A549 (cell line): ENCODE results near the gene KCNIP4. TPM values are rescaled to one million over a fixed set of nuclear protein-coding genes. Genes with fewer than 3 reads are reported as not detected.

Experiments
- ATAC-seq, 2 experiments: fragments of 200-7000 bp in 1 of 2; fragments of >200 bp in 1 of 2; cut with Nextera tagmentation in 1 of 2; cut with Tn5 transposase in 1 of 2; 3 replicates each; pipeline versions ENCODE4 v1.8.0 to v1.9.1; 2018 to 2020; ENCODE audit warnings: mild to moderate bottlenecking in 1 of 2, moderate library complexity in 1 of 2
- CTCF ChIA-PET: fragments of 300-600 bp; sonication (Branson Sonifier 250); formaldehyde crosslinking; extraction: SDS; loops from one replicate; lab custom pipeline; 2021; ENCODE audit warnings: antibody characterized with exemption, inconsistent platforms; lab: Yijun Ruan, JAX
- POLR2A ChIA-PET: fragments of 350-600 bp; formaldehyde crosslinking; extraction: SDS; loops from one replicate; lab custom pipeline; 2021; ENCODE audit warnings: antibody characterized with exemption, inconsistent platforms; lab: Yijun Ruan, JAX
- DNase-seq, 2 experiments: peaks; one replicate each; pipeline versions ENCODE4 v3.0.0 to v3.0.0-alpha.2; 2011 to 2016; ENCODE audit warnings: low read depth in 1 of 2, low spot score in 1 of 2
- FAIRE-seq: peaks from 2 replicates; lab custom pipeline; 2011; peaks lifted over from hg19 to GRCh38; lab: Jason Lieb, UNC
- H3K27ac ChIP-seq, 2 experiments: fragments of >200 bp; sonication (Bioruptor Twin); formaldehyde crosslinking; 3 replicates each; pipeline ENCODE4 v1.5.1; 2016 to 2017
- H3K4me1 ChIP-seq: fragments of >200 bp; sonication (Bioruptor Twin); formaldehyde crosslinking; 3 replicates; pipeline ENCODE4 v1.6.1; 2016
- H3K4me2 ChIP-seq: fragments of >200 bp; sonication (Bioruptor Twin); formaldehyde crosslinking; 3 replicates; pipeline ENCODE4 v1.6.1; 2016
- H3K4me3 ChIP-seq: fragments of >200 bp; sonication (Bioruptor Twin); formaldehyde crosslinking; 3 replicates; pipeline ENCODE4 v1.5.1; 2016
- H3K9me3 ChIP-seq: fragments of >200 bp; sonication (Bioruptor Twin); formaldehyde crosslinking; 3 replicates; pipeline ENCODE4 v1.6.1; 2016
- BHLHE40 ChIP-seq: IDR thresholded peaks from 2 replicates; pipeline ENCODE4 v1.6.1; 2012; ENCODE audit warnings: low read depth, low read length, inconsistent platforms
- EHMT2 ChIP-seq: fragments of 200-600 bp; sonication (generic); IDR thresholded peaks from 2 replicates; pipeline ENCODE4 v1.6.1; 2016; ENCODE audit warnings: antibody characterized with exemption, low read depth, mild to moderate bottlenecking, moderate library complexity
- ESRRA ChIP-seq: fragments of 150-350 bp; IDR thresholded peaks from 2 replicates; pipeline ENCODE4 v1.6.1; 2014; ENCODE audit warnings: mild to moderate bottlenecking, low read length, borderline replicate concordance
- FOXS1 ChIP-seq: fragments of 250-450 bp; sonication (Bioruptor Pico); IDR thresholded peaks from 2 replicates; pipeline ENCODE4 v1.5.0; 2020; ENCODE audit warnings: mild to moderate bottlenecking, moderate library complexity
- HDAC2 ChIP-seq: fragments of 200-600 bp; sonication (generic); IDR thresholded peaks from 2 replicates; pipeline ENCODE4 v1.6.1; 2016
- HES2 ChIP-seq: fragments of >200 bp; sonication (Bioruptor Twin); formaldehyde crosslinking; IDR thresholded peaks from 2 replicates; pipeline ENCODE4 v1.6.1; 2016
- KDM5A ChIP-seq: fragments of 200-600 bp; sonication (generic); IDR thresholded peaks from 2 replicates; pipeline ENCODE4 v1.6.1; 2016; ENCODE audit warnings: antibody characterized with exemption, mild to moderate bottlenecking
- MAZ ChIP-seq: fragments of 150-350 bp; IDR thresholded peaks from 2 replicates; pipeline ENCODE4 v1.6.1; 2014; ENCODE audit warnings: antibody characterized with exemption, low read depth, low read length, borderline replicate concordance
- MYC ChIP-seq: IDR thresholded peaks from 2 replicates; pipeline ENCODE4 v1.6.1; 2012; ENCODE audit warnings: mild to moderate bottlenecking, inconsistent platforms, low read length, improper control_type of control experiment, borderline replicate concordance
- RARB ChIP-seq: fragments of 250-450 bp; sonication (Bioruptor Pico); IDR thresholded peaks from 2 replicates; pipeline ENCODE4 v1.8.0; 2021; ENCODE audit warnings: mild to moderate bottlenecking, moderate library complexity
- RNF2 ChIP-seq: fragments of 200-600 bp; sonication (generic); IDR thresholded peaks from 2 replicates; pipeline ENCODE4 v1.6.1; 2016; ENCODE audit warnings: low read depth, mild to moderate bottlenecking, antibody characterized with exemption, moderate library complexity, borderline replicate concordance
- SMC3 ChIP-seq: fragments of >200 bp; sonication (Bioruptor Twin); formaldehyde crosslinking; IDR thresholded peaks from 3 replicates; pipeline ENCODE4 v1.6.1; 2018; ENCODE audit warnings: inconsistent platforms
- SREBF2 ChIP-seq: fragments of 450-650 bp; IDR thresholded peaks from 2 replicates; pipeline ENCODE4 v1.6.1; 2014; ENCODE audit warnings: mild to moderate bottlenecking, moderate library complexity
- WGBS: methylation state at CpG from one replicate; pipeline ENCODE4 v1.1.6; 2017; ENCODE audit errors: missing lambda C conversion rate; 5-methylcytosine and 5-hydroxymethylcytosine counted together
- polyA plus RNA-seq, 4 experiments: library from polyadenylated mRNA; depleted of rRNA in 3 of 4; stranded (reverse); fragments of >200 nt; fragmentation: RNase III in 1 of 4; extraction: RNeasy Plus Mini Kit Qiagen cat#74134 plus additional on column Dnase treatment in 1 of 4; gene quantifications; 2 replicates in 3 of 4; 3 replicates in 1 of 4; pipeline ENCODE4 v1.2.3, GENCODE V29; 2011 to 2017
- TF ChIP-seq, protein P1 (sequence below): fragments of 250-450 bp; sonication (Bioruptor Pico); IDR thresholded peaks from 2 replicates; pipeline ENCODE4 v1.5.0; 2021; ENCODE audit warnings: mild to moderate bottlenecking, moderate library complexity, borderline replicate concordance
- TF ChIP-seq, protein P2 (sequence below): fragments of >200 bp; sonication (Bioruptor Twin); formaldehyde crosslinking; IDR thresholded peaks from 3 replicates; pipeline ENCODE4 v1.5.1; 2016
- TF ChIP-seq, protein P3 (sequence below): fragments of 250-450 bp; sonication (Bioruptor Pico); IDR thresholded peaks from 2 replicates; pipeline ENCODE4 v1.5.0; 2020; ENCODE audit warnings: low read depth, mild to moderate bottlenecking, moderate library complexity

The KCNIP4 gene
- polyA plus RNA-seq, 2 of the 4 experiments (the other 2 are of a cell fraction): not detected

- 26% methylated on average over 4 of the region's 4 CpGs for WGBS
- no peaks in the 10 kb centered on the region for H3K9me3 ChIP-seq
- H3K27ac ChIP-seq: no peak overlapping the region
- CTCF ChIA-PET: no interaction called here
- no peak for ATAC-seq
- POLR2A ChIA-PET: no interaction called here
- FAIRE-seq: no peak
- TF ChIP-seq MYC (no peak), MAZ (no peak), SMC3 (no peak), RNF2 (no peak), EHMT2 (no peak), RARB (CRISPR knock-in tag) (no peak)
- TF ChIP-seq, protein P1, sequence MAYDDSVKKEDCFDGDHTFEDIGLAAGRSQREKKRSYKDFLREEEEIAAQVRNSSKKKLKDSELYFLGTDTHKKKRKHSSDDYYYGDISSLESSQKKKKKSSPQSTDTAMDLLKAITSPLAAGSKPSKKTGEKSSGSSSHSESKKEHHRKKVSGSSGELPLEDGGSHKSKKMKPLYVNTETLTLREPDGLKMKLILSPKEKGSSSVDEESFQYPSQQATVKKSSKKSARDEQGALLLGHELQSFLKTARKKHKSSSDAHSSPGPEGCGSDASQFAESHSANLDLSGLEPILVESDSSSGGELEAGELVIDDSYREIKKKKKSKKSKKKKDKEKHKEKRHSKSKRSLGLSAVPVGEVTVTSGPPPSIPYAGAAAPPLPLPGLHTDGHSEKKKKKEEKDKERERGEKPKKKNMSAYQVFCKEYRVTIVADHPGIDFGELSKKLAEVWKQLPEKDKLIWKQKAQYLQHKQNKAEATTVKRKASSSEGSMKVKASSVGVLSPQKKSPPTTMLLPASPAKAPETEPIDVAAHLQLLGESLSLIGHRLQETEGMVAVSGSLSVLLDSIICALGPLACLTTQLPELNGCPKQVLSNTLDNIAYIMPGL (CRISPR knock-in tag): no peak
- H3K4me2 ChIP-seq: no peak overlapping the region
- H3K4me1 ChIP-seq: no peaks in the 10 kb centered on the region
- H3K4me3 ChIP-seq: no peak overlapping the region
- DNase-seq: no peak
Measured at GRCh38 chr4:21467551-21467950, 481.0 kb downstream of the KCNIP4 start.

DNA sequence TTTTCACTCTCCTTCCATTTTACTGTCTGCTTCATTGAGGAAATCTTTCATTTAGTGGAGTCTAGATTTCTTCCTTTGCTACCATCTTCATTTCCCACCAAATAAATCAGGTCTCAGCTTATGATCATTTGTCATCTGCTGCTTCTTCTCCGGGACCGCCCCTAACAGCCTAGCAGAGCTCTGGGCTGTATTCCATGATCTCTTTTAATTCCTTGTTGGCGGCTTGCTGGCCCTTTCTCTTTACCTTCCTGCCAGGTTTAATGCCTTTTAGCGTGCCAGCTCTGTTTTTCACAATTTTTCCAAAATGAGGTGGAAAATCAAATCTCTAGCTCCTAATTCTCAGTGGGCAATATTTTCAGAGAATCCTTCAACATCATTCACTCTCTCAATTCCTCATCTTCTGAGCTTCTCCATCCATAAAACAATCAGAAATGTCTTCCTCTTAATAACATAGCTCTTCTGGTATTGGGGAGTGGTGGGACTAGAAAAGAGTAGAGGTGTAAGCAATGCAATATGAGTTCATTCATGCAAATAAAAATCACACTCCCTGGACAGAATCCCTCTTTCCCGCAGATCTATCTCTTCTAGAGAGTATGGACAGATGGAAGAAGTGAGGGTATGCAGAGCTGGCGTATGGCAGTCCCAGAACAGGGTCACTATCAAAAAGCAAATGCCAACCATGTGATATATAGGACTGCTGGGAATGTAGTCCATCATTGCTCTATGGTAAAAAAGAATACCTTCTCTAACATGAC, 491.3 kb downstream of the KCNIP4 start:
- Histone ChIP-seq H3K4me1 (no peaks in the 10 kb centered on the region), H3K4me2 (no peak overlapping the region), H3K4me3 (no peak overlapping the region), H3K27ac (no peak overlapping the region), H3K9me3 (no peaks in the 10 kb centered on the region)
- ChIA-PET CTCF (interaction anchor here (1.4 to 1.5 kb wide), 2 partner anchors 9 to 12 kb away, joined by 3 to 4 read pairs; no protein-coding TSS in a partner anchor), POLR2A (no interaction called here)
- no peak for DNase-seq
- WGBS: 17% methylated on average over 6 of the region's 6 CpGs
- no peak for TF ChIP-seq ESRRA
- no peak for TF ChIP-seq KDM5A
- no peak for TF ChIP-seq FOXS1 (CRISPR knock-in tag)
- TF ChIP-seq, protein P2, sequence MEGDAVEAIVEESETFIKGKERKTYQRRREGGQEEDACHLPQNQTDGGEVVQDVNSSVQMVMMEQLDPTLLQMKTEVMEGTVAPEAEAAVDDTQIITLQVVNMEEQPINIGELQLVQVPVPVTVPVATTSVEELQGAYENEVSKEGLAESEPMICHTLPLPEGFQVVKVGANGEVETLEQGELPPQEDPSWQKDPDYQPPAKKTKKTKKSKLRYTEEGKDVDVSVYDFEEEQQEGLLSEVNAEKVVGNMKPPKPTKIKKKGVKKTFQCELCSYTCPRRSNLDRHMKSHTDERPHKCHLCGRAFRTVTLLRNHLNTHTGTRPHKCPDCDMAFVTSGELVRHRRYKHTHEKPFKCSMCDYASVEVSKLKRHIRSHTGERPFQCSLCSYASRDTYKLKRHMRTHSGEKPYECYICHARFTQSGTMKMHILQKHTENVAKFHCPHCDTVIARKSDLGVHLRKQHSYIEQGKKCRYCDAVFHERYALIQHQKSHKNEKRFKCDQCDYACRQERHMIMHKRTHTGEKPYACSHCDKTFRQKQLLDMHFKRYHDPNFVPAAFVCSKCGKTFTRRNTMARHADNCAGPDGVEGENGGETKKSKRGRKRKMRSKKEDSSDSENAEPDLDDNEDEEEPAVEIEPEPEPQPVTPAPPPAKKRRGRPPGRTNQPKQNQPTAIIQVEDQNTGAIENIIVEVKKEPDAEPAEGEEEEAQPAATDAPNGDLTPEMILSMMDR: no peak
- no peak for ATAC-seq
- FAIRE-seq: no peak

GRCh38 chr4:21454831-21455230, 493.7 kb downstream of the KCNIP4 start:
- no peak overlapping the region for H3K4me2 ChIP-seq
- ChIA-PET POLR2A (no interaction called here), CTCF (no interaction called here)
- FAIRE-seq (no peak), DNase-seq (no peak), ATAC-seq (no peak)
- 7% methylated on average over 1 of the region's 1 CpG for WGBS
- no peaks in the 10 kb centered on the region for H3K9me3 ChIP-seq
- H3K27ac ChIP-seq: no peak overlapping the region
- H3K4me1 ChIP-seq: no peaks in the 10 kb centered on the region
- no peak overlapping the region for H3K4me3 ChIP-seq
- TF ChIP-seq HDAC2 (no peak), HES2 (no peak), FOXS1 (CRISPR knock-in tag) (no peak), SREBF2 (no peak), RARB (CRISPR knock-in tag) (no peak), BHLHE40 (no peak)
- TF ChIP-seq, protein P2: no peak
- TF ChIP-seq, protein P3, sequence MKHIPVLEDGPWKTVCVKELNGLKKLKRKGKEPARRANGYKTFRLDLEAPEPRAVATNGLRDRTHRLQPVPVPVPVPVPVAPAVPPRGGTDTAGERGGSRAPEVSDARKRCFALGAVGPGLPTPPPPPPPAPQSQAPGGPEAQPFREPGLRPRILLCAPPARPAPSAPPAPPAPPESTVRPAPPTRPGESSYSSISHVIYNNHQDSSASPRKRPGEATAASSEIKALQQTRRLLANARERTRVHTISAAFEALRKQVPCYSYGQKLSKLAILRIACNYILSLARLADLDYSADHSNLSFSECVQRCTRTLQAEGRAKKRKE (CRISPR knock-in tag): no peak
